Prostate gland (tissue), 2 donors: Measurements from ENCODE around the gene ADPRH.

ENCODE experiments used
- CTCF ChIP-seq, 4 experiments: fragments of 200-600 bp in 2 of 4; fragments of 450-650 bp in 2 of 4; sonication (generic) in 2 of 4; IDR thresholded peaks; 1 replicate in 3 of 4; 2 replicates in 1 of 4; pipeline ENCODE4 v1.5.1; 2016 to 2019; ENCODE audit warnings: antibody characterized with exemption in 4 of 4, mild to moderate bottlenecking in 2 of 4, moderate library complexity in 2 of 4
- POLR2A ChIP-seq: fragments of 450-650 bp; IDR thresholded peaks from one replicate; pipeline ENCODE4 v1.6.1; 2016; ENCODE audit warnings: antibody characterized with exemption, mild to moderate bottlenecking
- POLR2AphosphoS5 ChIP-seq: sonication (generic); formaldehyde crosslinking; IDR thresholded peaks from one replicate; pipeline ENCODE4 v1.6.1; 2017; ENCODE audit warnings: antibody characterized with exemption

- TF ChIP-seq POLR2A (no peak), CTCF (IDR thresholded peaks at IDR 0.05) (no peak), POLR2AphosphoS5 (no peak)
Measured at GRCh38 chr3:119628390-119628789, 49.1 kb downstream of the ADPRH start.
